GM21825 (cell line): ENCODE results near the gene MIB1.
"Not testable (repeated sequence)": the region's sequence is repeated elsewhere in the genome, so short reads cannot be mapped to it uniquely, and the experiment has no call there.

Experiments
- ATAC-seq: cut with Tn5 transposase; IDR thresholded peaks from one replicate; pipeline ENCODE4 v1.9.1; 2021; ENCODE audit warnings: mild to moderate bottlenecking, moderate library complexity; ENCODE audit not compliant: unreplicated experiment

Gene MIB1

GRCh38 chr18:21740538-21741311 lies at the start of gene MIB1:
Gene MIB1, plus strand, starts transcription at chr18:21740792. Its CDS starts 792 bp downstream, at chr18:21741584.
- ATAC-seq = peak; percentile 96

- ATAC-seq = no peak
Measured at GRCh38 chr18:21693322-21693721, 47.3 kb upstream of the MIB1 start.

DNA sequence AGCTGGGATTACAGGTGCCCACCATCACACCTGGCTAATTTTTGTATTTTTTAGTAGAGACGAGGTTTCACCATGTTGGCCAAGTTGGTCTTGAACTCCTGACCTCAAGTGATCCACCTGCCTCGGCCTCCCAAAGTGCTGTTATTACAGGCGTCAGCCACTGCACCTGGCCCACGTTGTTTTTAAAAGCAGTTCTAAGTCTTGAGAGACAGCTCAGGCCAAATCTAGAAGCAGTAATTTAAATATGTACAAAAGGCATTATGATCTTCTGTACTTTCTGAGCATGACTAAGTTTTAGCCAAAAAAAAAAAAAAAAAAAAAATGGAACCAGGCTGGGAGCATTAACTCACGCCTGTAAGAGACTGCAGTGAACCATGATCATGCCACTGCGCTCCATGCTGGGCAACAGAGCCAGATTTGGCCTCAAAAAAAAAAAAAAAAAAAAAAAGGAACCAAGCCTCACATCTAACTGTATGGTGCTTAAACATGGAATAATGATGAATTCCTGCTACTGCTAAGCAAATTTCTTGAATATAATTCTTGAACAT lies 40.0 kb upstream of the MIB1 start:
- no peak for ATAC-seq

- no peak for ATAC-seq
Measured at GRCh38 chr18:21701621-21702020, 39.0 kb upstream of the MIB1 start.

DNA sequence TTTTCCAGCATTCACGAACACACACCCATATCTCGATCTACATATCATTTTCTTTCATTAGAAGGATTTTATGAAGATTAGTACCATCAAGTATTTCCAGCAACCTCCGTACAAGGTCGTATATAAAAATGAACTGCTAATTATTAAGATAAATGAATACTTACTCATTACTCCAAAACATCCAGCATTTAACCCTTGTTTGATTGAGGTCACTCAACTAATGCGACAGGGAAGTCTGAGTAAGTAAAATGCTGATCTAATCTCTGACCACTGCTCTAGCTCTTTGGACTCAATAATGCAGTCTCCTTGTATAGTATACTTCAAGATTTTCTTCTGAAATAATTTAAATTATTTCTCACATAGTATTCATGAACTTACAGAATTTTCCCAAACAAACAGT lies 38.0 kb upstream of the MIB1 start:
- no peak for ATAC-seq

GRCh38 chr18:21703241-21703820 lies 37.3 kb upstream of the MIB1 start:
- peak; percentile 5 for ATAC-seq

GRCh38 chr18:21704603-21705364 lies 35.8 kb upstream of the MIB1 start, which contains the start of gene ABHD3:
Gene ABHD3, minus strand, starts transcription at chr18:21704774. Its CDS starts 109 bp downstream, at chr18:21704665.
- peak; percentile 93 for ATAC-seq

DNA sequence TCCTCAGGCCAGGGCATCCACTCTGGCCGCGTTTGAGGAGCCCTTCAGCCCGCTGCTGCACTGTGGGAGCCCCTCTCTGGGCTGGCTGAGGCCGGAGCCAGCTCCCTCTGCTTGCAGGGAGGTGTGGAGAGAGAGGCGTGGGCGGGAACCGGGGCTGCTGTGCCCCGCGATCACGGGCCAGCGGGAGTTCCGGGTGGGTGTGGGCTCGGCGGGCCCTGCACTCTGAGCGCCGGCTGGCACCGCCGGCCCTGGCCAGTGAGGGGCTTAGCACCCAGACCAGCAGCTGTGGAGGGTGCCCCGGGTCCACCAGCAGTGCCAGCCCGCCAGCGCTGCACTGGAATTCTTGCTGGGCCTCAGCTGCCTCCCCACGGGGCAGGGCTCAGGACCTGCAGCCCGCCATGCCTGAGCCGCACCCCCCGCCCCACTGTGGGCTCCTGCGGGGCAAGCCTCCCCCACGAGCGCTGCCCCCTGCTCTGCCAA lies 34.2 kb upstream of the MIB1 start:
- no peak for ATAC-seq

GRCh38 chr18:21707130-21707529 lies 33.5 kb upstream of the MIB1 start:
- not testable (repeated sequence) for ATAC-seq

DNA sequence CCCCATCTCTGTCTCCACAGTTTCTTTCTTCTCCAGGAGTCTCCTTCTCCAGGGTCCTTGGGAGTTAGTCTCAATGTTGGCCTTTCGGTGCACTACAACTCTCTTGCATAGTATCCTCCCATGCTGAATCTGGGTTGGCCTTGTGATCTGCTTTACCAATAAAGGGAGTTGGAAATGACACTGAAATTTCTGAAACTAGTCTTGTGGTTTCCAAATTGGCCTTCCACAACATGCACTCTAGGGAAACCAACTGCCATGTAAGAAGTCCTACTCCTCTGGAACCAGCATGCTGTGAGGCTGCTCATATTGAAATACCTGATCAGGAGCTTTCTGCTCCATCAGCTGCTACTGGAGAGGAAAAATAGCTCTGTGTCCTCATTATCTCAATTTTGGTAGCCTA lies 26.1 kb upstream of the MIB1 start:
- ATAC-seq = no peak

- no peak for ATAC-seq
Measured at GRCh38 chr18:21722687-21723086, 17.9 kb upstream of the MIB1 start.

GRCh38 chr18:21725201-21725600 lies 15.4 kb upstream of the MIB1 start:
- ATAC-seq = no peak

- ATAC-seq = no peak
Measured at GRCh38 chr18:21727702-21728101, 12.9 kb upstream of the MIB1 start.

GRCh38 chr18:21733011-21733410 lies 7.6 kb upstream of the MIB1 start:
- ATAC-seq = no peak

- ATAC-seq = no peak
Measured at GRCh38 chr18:21735452-21736015, 5.1 kb upstream of the MIB1 start.

GRCh38 chr18:21736926-21737325 lies 3.7 kb upstream of the MIB1 start:
- ATAC-seq = not testable (repeated sequence)

- peak; percentile 7 for ATAC-seq
Measured at GRCh38 chr18:21739604-21740537, 721 bp upstream of the MIB1 start.

GRCh38 chr18:21741312-21741561 lies 645 bp downstream of the MIB1 start:
- no peak for ATAC-seq

DNA sequence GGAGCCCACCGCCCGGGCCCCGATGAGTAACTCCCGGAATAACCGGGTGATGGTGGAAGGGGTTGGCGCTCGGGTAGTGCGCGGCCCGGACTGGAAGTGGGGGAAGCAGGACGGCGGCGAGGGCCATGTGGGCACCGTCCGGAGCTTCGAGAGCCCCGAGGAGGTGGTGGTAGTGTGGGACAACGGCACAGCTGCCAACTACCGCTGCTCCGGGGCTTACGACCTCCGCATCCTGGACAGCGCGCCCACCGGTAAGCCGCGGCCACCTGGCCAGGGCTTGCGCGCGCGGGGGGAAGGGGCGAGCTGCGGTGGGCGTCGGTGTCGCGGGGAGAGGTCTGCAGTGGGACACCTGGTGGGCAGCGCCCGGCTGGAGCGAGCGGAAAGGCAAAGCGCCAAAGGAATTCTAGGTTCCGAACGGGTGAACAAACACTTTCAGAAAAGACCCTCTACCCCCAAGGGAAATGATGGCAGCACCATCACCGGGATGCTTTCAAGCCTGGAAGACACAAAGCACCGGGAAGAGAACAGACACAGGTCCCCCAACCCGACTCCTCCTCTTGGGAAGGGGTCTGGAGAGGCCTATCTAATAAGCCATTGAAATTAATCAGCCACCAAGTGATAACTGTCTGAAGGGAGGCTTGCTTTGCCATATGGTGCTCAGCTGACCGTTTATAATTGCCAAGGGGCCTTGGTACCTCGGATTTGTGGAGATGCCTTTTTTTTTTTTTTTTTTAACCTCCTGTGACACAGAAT lies 1.1 kb downstream of the MIB1 start:
- ATAC-seq = peak; percentile 14
